PFSK-1 (cell line): ENCODE results near the gene KDM1A.

Source experiments
- POLR2AphosphoS5 ChIP-seq: IDR thresholded peaks from 2 replicates; pipeline ENCODE4 v1.6.1; 2012; ENCODE audit warnings: low read depth, mild to moderate bottlenecking, control low read depth, low read length, moderate library complexity
- SIN3A ChIP-seq: IDR thresholded peaks from 2 replicates; pipeline ENCODE4 v1.6.1; 2012; ENCODE audit warnings: mild to moderate bottlenecking, low read length, moderate library complexity, borderline replicate concordance; ENCODE audit not compliant: insufficient read depth

DNA sequence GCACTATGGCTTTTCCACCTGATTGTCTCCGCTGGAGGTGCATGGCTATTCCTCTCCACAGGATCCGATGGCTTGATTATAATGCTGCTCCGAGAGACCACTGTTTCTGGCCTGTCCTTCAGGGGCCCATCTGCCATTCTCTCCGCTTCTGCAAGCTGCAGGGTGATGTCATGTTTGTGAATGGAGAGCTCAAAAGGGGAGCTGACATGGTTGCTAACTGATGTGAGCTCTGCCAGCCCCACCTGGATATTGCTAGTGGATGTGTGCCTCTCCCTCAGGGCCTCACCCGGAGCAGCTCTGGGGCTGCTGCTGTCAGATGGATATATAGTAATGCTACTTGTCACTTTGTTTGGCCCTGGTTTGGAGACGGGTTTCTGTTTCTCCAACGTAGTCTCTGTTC is 72.3 kb downstream of the KDM1A start:
- TF ChIP-seq POLR2AphosphoS5 = no peak
- TF ChIP-seq SIN3A = no peak
